CD4-positive, alpha-beta T cell treated with Interleukin-6 at 100 ng/mL for 8 hours (primary cell): ENCODE measurements around the gene MATK.
A peak's percentile ranks its signal among the peaks of the same experiment; 100 is the strongest.

ENCODE experiments used
- DNase-seq: peaks from one replicate; pipeline ENCODE4 v3.0.0-alpha.2; 2020; ENCODE audit warnings: mixed read lengths, low spot score

MATK gene, protein sequence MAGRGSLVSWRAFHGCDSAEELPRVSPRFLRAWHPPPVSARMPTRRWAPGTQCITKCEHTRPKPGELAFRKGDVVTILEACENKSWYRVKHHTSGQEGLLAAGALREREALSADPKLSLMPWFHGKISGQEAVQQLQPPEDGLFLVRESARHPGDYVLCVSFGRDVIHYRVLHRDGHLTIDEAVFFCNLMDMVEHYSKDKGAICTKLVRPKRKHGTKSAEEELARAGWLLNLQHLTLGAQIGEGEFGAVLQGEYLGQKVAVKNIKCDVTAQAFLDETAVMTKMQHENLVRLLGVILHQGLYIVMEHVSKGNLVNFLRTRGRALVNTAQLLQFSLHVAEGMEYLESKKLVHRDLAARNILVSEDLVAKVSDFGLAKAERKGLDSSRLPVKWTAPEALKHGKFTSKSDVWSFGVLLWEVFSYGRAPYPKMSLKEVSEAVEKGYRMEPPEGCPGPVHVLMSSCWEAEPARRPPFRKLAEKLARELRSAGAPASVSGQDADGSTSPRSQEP

DNA sequence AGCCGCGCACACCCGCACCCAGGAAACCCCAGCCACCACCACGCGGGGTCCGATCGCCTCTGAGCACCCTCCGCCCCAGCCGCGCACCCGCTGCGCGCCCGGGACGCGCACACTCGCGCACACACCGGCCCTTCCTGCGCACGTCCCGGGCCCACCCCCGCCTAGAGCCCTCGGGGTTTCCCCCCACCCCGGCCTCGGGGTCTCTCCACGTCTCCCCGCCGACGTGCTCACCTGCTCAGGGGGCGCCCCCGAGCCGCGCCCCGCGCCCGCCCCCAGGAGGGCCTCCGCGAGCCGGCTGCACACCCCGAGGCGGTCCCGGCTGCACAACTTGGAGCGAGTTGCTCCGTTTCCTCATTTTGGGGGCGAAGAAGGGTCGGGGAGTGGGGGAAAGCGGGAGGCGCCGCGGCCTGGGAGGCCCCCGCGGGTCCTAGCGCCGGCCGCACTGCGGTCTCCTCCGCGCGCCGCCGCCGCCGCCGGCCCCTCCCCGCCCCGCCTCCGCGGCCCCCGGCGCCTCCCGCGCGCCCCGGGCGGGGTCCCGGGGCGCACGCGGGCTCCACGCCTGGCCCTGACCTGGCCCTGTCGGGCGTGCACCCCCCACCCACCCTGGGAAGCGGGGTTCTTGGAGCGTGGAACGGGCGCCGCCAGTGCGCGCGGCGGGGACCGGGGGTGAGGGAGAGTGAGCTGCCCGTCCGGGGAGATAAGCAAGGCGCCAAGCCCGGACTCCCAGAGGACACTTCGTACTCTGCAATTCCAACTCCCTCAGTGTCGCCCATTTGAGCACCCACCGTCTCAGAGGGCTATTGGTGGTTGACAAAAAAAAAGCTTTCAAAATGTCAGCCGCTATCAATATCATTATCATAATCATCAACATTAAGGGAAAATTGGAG is at the start of gene MATK:
Gene MATK, minus strand, starts transcription at position 444 of the 887 bp plus-strand sequence. CDS start 1,246 bp downstream, outside the sequence.
- DNase-seq, result no peak

DNA sequence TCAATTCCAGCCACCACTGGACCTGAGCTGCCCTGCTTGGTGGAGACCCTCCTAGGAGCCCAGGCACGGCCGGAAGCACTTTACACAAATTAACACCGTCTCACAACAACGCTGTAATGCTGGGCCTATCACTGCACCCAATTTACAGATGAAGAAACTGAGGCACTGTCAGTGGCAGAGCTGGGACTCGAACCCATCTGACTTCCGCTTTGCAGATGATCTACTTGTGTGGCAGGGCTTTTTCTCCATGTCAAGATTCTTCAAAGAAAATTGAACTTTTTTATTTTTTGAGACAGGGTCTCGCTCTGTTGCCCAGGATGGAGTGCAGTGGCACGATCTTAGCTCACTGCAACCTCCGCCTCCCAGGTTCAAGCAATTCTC is 48.9 kb upstream of the MATK start:
- no peak for DNase-seq

DNA sequence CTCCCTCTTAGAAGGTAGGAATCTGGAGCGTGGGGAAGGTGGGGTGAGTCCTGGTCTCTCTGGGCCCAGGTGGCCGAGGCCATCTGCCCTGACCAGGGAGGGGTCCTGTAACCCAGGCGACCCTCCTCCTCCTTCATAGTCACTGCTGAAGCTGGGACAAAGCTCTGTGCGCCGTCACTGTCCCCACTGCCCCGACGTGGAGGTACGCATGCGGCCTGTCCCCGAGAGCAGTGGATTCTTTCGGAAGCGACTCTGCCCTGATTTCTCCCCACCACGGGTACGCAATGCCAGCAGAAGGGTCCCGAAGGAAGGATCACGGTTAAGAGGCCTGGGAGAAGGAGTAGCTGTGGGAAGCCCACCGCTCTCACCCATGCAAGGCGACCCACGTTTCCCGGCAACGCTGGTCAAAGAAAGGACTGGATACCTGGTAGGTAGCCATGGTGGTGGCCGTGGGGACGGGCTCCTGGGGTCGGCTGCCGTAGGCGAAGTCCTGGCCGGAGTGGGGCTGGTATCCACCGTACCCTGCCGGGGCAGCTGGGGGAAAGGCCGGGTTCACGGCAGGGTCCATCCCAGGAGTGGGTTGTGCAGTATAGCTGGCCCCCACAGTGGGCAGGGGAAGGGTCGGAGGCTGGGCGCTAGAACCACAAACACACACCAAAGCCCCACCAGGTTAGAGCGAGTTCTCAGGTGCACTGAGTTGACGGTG is 48.3 kb upstream of the MATK start:
- DNase-seq, result no peak

GRCh38 chr19:3833578-3834348 is 47.6 kb upstream of the MATK start:
- no peak for DNase-seq

GRCh38 chr19:3832001-3832400 is 45.8 kb upstream of the MATK start:
- no peak for DNase-seq

- no peak for DNase-seq
Measured at GRCh38 chr19:3831601-3832000, 45.4 kb upstream of the MATK start.

DNA sequence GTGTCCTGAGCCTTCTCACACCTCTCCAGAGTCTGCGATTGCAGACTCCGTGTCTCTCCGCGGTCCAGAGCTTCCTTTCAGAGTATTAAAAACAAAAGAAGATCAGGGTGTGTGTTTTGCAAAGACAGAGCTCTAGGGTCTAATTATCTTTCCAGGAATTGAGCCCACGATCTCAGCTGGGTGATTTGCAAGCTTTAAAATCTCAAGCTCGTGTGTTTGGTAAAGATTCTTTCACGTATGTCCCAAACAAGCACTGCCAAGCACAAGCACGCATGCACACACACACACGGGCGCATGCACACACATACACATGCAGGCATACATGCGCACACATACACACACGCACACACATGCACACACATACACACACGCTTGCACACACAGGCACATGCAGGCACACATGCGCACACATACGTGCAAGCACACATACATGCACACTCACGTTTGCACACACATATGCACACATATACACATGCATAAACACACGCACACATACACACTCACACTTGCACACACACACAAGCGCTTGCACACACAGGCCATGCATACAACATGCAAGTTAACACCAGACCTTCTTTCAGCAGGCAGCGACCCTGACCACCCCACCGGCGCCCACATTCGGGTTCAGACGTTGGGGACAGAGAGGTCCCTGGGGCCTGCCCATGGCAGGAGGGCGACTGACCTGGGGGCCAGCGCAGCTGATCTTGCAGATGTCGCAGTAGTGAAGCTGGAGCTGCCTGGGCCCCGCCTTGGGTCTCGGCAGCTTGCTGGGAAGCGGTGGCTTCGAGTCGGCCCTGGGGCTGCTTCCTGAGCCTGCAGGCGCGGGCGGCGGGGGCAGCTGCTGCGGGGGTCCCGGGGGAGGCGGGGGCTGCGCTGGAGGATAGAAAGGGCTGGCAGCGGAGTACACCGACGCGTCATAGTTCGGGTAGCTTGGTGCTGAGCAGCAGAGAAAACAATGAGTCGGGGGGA is 44.7 kb upstream of the MATK start:
- no peak for DNase-seq

DNA sequence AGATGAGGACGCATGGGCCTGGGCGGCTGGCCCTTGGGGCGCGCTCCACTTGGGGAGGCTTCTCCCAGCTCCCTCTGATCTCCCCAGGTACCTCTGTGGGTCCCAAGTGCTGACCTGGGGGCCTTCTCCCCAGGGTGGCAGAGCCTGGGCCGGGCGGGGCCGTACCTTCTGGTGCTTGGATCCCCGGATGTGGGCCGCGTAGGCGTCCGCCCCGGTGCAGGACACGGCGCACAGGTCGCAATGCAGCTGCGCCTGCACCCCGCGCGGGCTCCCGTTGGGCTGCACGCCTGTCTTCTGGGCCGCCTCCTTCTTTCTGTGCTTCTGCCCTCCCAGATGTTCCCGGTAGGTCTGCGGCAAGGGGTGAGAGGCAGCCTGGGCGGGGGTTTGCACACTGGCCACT is 41.1 kb upstream of the MATK start:
- no peak for DNase-seq

- DNase-seq, result no peak
Measured at GRCh38 chr19:3826163-3826562, 40.0 kb upstream of the MATK start.

- no peak for DNase-seq
Measured at GRCh38 chr19:3825286-3825956, 39.2 kb upstream of the MATK start.

DNA sequence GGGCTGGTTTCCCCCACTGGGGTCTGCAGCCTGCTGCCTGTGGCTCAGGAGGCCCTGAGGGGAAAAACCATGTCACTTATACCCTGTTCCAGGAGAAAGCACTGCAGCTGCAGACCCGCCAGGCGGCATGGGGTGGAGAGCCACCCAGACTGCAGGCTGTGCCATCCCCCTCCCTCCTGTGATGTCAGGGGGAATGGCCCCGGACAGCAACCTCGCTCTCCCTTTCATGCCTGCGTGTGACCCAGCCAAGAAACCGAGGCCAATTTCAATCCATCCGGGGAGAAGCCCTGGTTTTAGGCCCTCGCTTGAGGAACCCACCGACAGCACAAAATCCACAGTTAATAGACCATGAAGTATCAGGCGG is 37.2 kb upstream of the MATK start:
- DNase-seq, result no peak

DNA sequence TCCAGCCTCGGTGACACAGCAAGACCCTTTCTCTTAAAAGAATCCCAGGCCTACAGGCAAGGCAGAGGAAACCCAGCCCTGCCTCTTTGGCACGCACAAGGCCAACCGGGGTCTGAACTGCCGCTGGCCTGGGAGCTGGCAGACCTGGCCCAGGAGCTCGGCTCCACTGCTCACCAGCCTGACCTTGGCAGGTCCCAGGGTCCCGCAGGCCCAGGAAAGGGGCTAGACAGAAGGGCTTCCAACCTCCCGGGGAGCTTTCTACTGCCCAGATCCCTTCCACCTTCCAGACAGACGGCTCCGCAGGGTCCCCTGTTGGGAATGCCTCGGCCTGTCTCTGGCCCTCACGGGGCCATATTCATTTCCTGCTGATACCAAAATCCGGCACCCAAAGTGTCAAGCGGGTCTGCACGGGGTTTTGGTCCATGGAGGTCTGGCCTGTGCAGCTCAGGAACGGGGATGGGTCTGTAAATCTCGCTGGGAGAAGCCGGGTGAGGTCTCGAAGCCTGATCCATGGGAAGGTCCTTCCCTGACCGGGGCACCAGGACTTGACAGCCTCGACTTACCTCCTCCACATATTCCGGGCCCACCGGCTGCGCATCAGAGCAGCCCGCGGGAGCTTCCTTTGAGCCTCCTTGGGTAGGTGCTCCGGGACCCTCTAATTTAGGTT is 36.6 kb upstream of the MATK start:
- DNase-seq, result no peak

DNA sequence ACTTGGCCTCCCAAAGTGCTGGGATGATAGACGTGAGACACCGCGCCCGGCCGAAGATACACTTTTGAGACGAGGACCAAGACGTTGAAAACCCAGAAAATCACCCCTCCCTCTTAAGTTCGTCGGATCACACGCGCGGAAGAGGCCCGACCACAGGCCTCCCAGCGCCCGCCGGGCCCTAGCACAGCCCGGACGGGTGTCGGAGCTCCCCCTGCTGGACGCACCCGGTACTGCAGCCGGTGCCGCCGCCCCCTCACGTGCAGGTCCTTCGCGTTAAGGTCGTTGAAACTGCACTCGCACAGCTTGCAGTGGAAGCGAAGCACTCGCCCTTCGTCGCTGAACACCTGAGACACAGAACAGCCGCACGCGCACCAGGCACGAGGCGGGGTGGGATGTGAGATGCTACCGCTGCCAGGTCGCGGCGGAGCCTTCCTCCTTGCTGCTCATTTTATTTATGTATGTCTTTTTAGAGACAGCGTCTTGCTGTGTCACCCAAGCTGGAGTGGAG is 35.7 kb upstream of the MATK start:
- peak; percentile 85 for DNase-seq

DNA sequence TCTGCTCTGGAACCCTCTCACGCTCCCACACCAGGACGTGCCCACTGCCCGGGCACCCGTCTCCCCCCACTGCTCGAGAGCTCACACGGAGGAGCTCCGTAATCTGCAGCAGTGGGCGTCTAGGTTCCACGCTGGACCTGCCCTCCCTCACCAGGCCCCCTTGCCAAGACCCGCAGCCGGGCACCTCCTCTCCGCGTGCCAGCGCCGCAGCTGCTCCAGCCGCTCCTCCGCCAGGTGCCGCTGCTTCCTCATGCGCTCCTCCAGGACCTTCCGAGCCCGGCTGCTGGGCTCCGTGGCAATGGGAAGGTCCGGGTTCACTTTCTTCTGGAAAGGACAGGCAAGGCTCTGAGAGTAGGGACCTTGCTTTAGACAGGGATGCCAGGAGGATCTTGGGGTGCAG is 35.0 kb upstream of the MATK start:
- no peak for DNase-seq

DNA sequence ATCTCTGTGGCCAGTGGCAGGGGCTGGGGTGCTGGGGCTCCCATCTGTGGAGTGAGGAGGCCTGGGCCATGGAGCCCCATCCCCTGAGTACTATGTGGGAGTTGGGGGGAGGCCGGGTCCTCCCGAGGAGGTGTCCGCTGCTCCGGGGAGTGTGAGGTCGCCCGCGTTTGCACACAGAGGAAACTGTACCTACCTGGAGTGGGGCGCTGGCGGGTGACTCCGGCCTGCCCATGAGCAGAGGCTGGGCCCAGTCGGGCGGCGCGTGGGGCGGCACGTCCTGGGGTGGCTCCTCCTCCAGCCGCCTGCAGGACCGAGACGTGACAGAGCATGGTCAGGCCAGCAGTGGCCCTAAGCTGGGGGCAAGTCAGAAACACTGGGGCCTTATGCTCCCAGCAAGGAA is 33.8 kb upstream of the MATK start:
- no peak for DNase-seq

DNA sequence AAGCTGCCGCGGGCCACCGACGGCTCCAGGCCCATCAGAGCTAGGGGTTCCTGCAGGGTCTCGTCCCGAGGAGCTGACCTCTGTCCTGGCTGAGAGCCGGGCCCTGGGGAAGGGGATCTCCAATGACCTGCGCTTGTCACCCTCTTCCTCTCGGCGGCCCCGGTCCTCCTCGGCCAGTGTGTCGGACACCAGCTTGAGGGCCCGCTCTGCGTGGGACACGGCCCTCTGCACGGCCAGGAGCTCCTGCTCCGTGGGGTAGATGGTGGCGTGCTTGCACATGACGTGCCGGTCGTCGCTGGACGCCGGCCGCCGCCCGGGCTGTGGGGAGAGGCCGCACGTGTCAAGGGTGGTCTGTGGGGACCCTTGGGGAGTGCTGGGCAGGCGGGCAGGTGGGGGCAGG is 32.7 kb upstream of the MATK start:
- DNase-seq, result no peak

- no peak for DNase-seq
Measured at GRCh38 chr19:3818466-3818865, 32.3 kb upstream of the MATK start.

- DNase-seq, result no peak
Measured at GRCh38 chr19:3817761-3818160, 31.6 kb upstream of the MATK start.

GRCh38 chr19:3816566-3817218 is 30.5 kb upstream of the MATK start:
- DNase-seq, result no peak
